KMS-11 (cell line): ENCODE results near the gene ZNF789.

Experiments used
- H2AFZ ChIP-seq: fragments of 200-600 bp; sonication (generic); 2 replicates; pipeline ENCODE4 v1.6.1; 2016; ENCODE audit warnings: antibody characterized with exemption, mixed run types, low read depth
- H3K27ac ChIP-seq: fragments of 200-600 bp; sonication (generic); 2 replicates; pipeline ENCODE4 v1.6.1; 2016; ENCODE audit warnings: mild to moderate bottlenecking, mixed run types
- H3K27me3 ChIP-seq: fragments of 200-600 bp; sonication (generic); 2 replicates; pipeline ENCODE4 v1.6.1; 2017; ENCODE audit warnings: mild to moderate bottlenecking, low read depth, mixed run types, moderate library complexity; ENCODE audit not compliant: insufficient read depth
- H3K36me3 ChIP-seq: fragments of 200-600 bp; sonication (generic); 2 replicates; pipeline ENCODE4 v1.6.1; 2017; ENCODE audit warnings: mild to moderate bottlenecking, mixed run types; ENCODE audit not compliant: insufficient read depth
- H3K4me1 ChIP-seq: fragments of 200-600 bp; sonication (generic); 2 replicates; pipeline ENCODE4 v1.6.1; 2016; ENCODE audit warnings: mild to moderate bottlenecking, low read depth, mixed run types; ENCODE audit not compliant: poor library complexity, severe bottlenecking
- H3K4me2 ChIP-seq: fragments of 200-600 bp; sonication (generic); 2 replicates; pipeline ENCODE4 v1.7.0; 2016; ENCODE audit warnings: mild to moderate bottlenecking, mixed run types
- H3K4me3 ChIP-seq: fragments of 200-600 bp; sonication (generic); IDR thresholded peaks from 2 replicates; pipeline ENCODE4 v1.6.1; 2017; ENCODE audit warnings: low read depth, low read length, mixed read lengths; ENCODE audit not compliant: insufficient read depth
- H3K79me2 ChIP-seq: fragments of 200-600 bp; sonication (generic); 2 replicates; pipeline ENCODE4 v1.6.1; 2016; ENCODE audit warnings: low read depth, mixed run types; ENCODE audit not compliant: insufficient read depth
- H3K9ac ChIP-seq: fragments of 200-600 bp; sonication (generic); 2 replicates; pipeline ENCODE4 v1.6.1; 2016; ENCODE audit warnings: mild to moderate bottlenecking, mixed run types
- H4K20me1 ChIP-seq: fragments of 200-600 bp; sonication (generic); 2 replicates; pipeline ENCODE4 v1.6.1; 2016; ENCODE audit warnings: mild to moderate bottlenecking, mixed run types; ENCODE audit not compliant: insufficient read depth
- TF ChIP-seq, protein P1 (sequence below): fragments of 200-600 bp; sonication (generic); conservative IDR thresholded peaks from 2 replicates; pipeline ENCODE4 v1.6.1; 2017; ENCODE audit warnings: low read depth, mild to moderate bottlenecking, antibody characterized with exemption, low read length, moderate library complexity, mixed read lengths

The ZNF789 gene

GRCh38 chr7:99485094-99485493 lies 12.4 kb downstream of the ZNF789 start:
- Histone ChIP-seq H4K20me1 (no peaks in the 10 kb centered on the region), H3K79me2 (no peaks in the 10 kb centered on the region), H3K27me3 (no peaks in the 10 kb centered on the region), H3K27ac (no peak overlapping the region), H3K4me3 (no peak overlapping the region), H3K9ac (no peak overlapping the region), H3K36me3 (no peaks in the 10 kb centered on the region; the same call in 1 of the 2 replicates), H2AFZ (no peak overlapping the region), H3K4me2 (no peak overlapping the region), H3K4me1 (no peaks in the 10 kb centered on the region)
- TF ChIP-seq, protein P1, sequence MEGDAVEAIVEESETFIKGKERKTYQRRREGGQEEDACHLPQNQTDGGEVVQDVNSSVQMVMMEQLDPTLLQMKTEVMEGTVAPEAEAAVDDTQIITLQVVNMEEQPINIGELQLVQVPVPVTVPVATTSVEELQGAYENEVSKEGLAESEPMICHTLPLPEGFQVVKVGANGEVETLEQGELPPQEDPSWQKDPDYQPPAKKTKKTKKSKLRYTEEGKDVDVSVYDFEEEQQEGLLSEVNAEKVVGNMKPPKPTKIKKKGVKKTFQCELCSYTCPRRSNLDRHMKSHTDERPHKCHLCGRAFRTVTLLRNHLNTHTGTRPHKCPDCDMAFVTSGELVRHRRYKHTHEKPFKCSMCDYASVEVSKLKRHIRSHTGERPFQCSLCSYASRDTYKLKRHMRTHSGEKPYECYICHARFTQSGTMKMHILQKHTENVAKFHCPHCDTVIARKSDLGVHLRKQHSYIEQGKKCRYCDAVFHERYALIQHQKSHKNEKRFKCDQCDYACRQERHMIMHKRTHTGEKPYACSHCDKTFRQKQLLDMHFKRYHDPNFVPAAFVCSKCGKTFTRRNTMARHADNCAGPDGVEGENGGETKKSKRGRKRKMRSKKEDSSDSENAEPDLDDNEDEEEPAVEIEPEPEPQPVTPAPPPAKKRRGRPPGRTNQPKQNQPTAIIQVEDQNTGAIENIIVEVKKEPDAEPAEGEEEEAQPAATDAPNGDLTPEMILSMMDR = no peak

DNA sequence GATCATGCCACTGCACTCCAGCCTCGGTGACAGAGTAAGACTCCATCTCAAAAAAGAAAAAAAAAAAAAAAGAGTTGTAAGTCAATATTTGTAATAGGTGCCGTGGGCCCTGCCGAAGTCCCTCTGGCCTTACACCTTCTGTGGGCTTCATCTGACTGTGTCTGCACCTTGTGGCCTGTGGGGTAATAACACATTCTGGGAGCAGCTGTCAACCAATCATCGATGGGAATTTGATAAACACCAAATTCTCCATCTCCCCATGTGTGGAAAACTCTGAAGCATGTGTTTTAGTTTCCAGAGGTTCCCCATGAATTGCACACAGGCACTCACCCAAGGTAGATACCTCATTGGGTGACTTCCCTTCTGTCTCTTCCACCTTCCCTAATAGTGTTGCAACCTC lies 16.5 kb downstream of the ZNF789 start:
- no peak overlapping the region for H3K27ac ChIP-seq
- no peaks in the 10 kb centered on the region for H4K20me1 ChIP-seq
- TF ChIP-seq, protein P1 = no peak
- H3K4me3 ChIP-seq = no peak overlapping the region
- no peaks in the 10 kb centered on the region for H3K27me3 ChIP-seq
- peaks cover 14% of the 10 kb centered on the region; the same call in 1 of the 2 replicates for H3K36me3 ChIP-seq
- H3K4me1 ChIP-seq = no peaks in the 10 kb centered on the region
- no peak overlapping the region for H2AFZ ChIP-seq
- no peak overlapping the region for H3K9ac ChIP-seq
- no peaks in the 10 kb centered on the region; the same call in 1 of the 2 replicates for H3K79me2 ChIP-seq
- H3K4me2 ChIP-seq = no peak overlapping the region

- no peak overlapping the region for H3K9ac ChIP-seq
- peaks cover 13% of the 10 kb centered on the region; the same call in 1 of the 2 replicates for H3K79me2 ChIP-seq
- no peaks in the 10 kb centered on the region for H3K27me3 ChIP-seq
- H3K27ac ChIP-seq = no peak overlapping the region
- no peaks in the 10 kb centered on the region for H3K4me1 ChIP-seq
- TF ChIP-seq, protein P1 = no peak
- H4K20me1 ChIP-seq = no peaks in the 10 kb centered on the region
- no peak overlapping the region for H3K4me3 ChIP-seq
- H3K4me2 ChIP-seq = no peak overlapping the region
- H3K36me3 ChIP-seq = peaks cover 23% of the 10 kb centered on the region; the same call in 1 of the 2 replicates
- no peak overlapping the region for H2AFZ ChIP-seq
Measured at GRCh38 chr7:99490878-99491277, 18.2 kb downstream of the ZNF789 start.

DNA sequence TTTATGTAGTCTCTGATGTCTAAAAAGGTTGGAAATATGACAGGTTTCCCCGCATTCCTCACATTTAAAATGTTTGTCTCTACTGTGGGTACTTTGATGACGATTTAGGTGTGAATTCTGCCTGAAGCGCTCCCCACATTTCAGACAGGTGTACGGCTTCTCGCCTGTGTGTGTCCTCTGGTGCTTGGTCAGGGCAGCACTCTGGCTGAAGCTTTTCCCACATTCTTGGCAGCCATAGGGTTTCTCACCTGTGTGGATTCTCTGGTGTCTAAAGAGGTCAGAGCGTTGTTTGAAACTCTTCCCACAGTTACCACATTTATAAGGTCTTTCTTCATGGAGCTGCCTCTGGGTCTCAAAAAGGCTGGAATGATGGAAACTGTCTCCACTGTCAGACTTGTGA lies 21.1 kb downstream of the ZNF789 start:
- no peak overlapping the region for H3K4me3 ChIP-seq
- no peak overlapping the region for H3K4me2 ChIP-seq
- no peak overlapping the region for H2AFZ ChIP-seq
- H4K20me1 ChIP-seq = no peaks in the 10 kb centered on the region
- peaks cover 10% of the 10 kb centered on the region for H3K4me1 ChIP-seq
- H3K36me3 ChIP-seq = peaks cover 33% of the 10 kb centered on the region; the same call in 1 of the 2 replicates
- no peak overlapping the region for H3K9ac ChIP-seq
- peaks cover 40% of the 10 kb centered on the region for H3K79me2 ChIP-seq
- TF ChIP-seq, protein P1 = no peak
- no peak overlapping the region for H3K27ac ChIP-seq
- no peaks in the 10 kb centered on the region for H3K27me3 ChIP-seq
